Smooth muscle cell of the pulmonary artery (primary cell): Measurements from ENCODE around the gene ETAA1. TPM values are rescaled to one million over a fixed set of nuclear protein-coding genes. Genes with fewer than 3 reads are reported as not detected.

Experiments
- total RNA-seq: library from RNA; depleted of rRNA; stranded (reverse); fragments of >200 nt; gene quantifications from 2 replicates; pipeline ENCODE4 v1.2.3, GENCODE V29; 2014

ETAA1 gene
- total RNA-seq, result 8.3 and 13.9 TPM in 2 replicates

DNA sequence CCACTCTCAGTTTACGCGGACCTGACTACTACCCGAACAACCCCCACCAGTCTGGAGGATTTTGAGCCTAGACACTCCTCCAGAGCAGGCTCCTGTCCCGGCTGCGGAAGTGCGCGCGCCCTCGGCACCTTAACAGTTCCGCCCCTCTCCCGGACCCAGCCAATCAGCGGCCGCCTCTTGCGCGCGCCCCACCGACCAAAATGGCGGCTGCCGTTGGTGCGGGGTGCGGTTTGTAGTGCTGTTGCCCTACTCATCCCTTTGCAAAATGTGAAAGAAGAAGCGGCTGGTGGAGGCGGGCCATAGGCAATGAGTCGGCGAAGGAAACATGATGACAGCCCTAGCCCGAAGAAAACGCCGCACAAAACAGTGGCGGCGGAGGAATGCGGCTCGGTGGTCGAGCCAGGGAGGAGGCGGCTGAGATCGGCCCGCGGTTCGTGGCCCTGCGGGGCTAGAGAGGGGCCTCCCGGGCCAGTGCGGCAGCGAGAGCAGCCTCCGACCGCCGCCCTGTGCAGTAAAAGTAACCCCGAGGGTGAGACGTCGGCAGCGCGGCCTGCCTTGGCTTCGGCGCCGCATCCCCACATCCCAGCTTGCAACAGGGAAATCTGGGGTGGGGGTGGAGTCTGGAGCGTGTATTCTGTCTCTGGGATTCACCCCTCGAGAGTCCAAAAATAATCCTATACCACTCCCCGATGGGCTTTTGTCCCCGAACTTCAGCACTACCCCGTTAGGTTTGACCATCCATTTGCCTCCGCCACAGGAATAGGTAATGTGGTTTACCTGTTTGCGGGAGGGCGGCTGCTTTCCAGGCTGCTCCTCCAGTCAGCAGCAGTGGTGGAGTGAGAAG, at the start of gene ETAA1:
Gene ETAA1 (plus strand): TSS at position 191 of the 844 bp plus-strand sequence. CDS start 116 bp downstream, at position 307.

